ENCODE data around the gene ATP1B2.

- no peak for TF ChIP-seq CREB3 (tag; conservative IDR thresholded peaks at IDR 0.05; ENCODE audit: low read depth)
- TF ChIP-seq HDAC6 (IDR thresholded peaks at IDR 0.05; ENCODE audit: low read depth, low read length), result no peak
- TF ChIP-seq ATF2 (CRISPR knock-in tag; IDR thresholded peaks at IDR 0.05), result no peak
Observed at GRCh38 chr17:7674934-7675333, 24.2 kb downstream of the ATP1B2 start.
